IMR-90 (cell line): ENCODE data around the gene CLOCK. TPM values are rescaled to one million over a fixed set of nuclear protein-coding genes. Genes with fewer than 3 reads are reported as not detected.
A peak's percentile ranks its signal among the peaks of the same experiment; 100 is the strongest.

Experiments
- ATAC-seq: fragments of 200-7000 bp; cut with Tn5 transposase; 2 replicates; pipeline ENCODE4 v1.9.1; 2020; ENCODE audit warnings: low read depth, mild to moderate bottlenecking, moderate library complexity
- BruUV-seq: library from RNA; stranded (reverse); fragments of 400-500 nt; replicated peaks from 2 replicates; lab custom pipeline; 2021; lab: Mats Ljungman, UMichigan
- CTCF ChIA-PET: fragments of 300-600 bp; formaldehyde crosslinking; extraction: SDS; loops from one replicate; lab custom pipeline; 2021; ENCODE audit warnings: antibody characterized with exemption; lab: Yijun Ruan, JAX
- POLR2A ChIA-PET: fragments of 300-600 bp; sonication (Branson Sonifier 250); formaldehyde crosslinking; loops from one replicate; lab custom pipeline; 2022; ENCODE audit warnings: antibody characterized with exemption; ENCODE audit not compliant: unreplicated experiment; lab: Charles Lee
- DNase-seq: peaks from one replicate; pipeline ENCODE4 v3.0.0; 2013
- H2AFZ ChIP-seq: replicated peaks from 2 replicates; pipeline ENCODE3; 2013; ENCODE audit warnings: low read length, mild to moderate bottlenecking; ENCODE audit not compliant: poor library complexity
- H2AK5ac ChIP-seq: 2 replicates; pipeline ENCODE4 v1.6.1; 2013; ENCODE audit warnings: low read depth, low read length, inconsistent platforms
- H2AK9ac ChIP-seq: replicated peaks from 2 replicates; pipeline ENCODE3; 2013; ENCODE audit warnings: mild to moderate bottlenecking, low read depth, low read length, moderate library complexity; ENCODE audit not compliant: poor library complexity
- H2BK120ac ChIP-seq: 2 replicates; pipeline ENCODE4 v1.6.1; 2013; ENCODE audit warnings: low read depth, low read length, inconsistent platforms
- H2BK15ac ChIP-seq: 3 replicates; pipeline ENCODE4 v1.6.1; 2013; ENCODE audit warnings: low read depth, low read length, inconsistent platforms
- H2BK20ac ChIP-seq: 2 replicates; pipeline ENCODE4 v1.6.1; 2013; ENCODE audit warnings: low read depth, mild to moderate bottlenecking, inconsistent platforms, low read length, moderate library complexity
- H2BK5ac ChIP-seq: 2 replicates; pipeline ENCODE4 v1.6.1; 2013; ENCODE audit warnings: mild to moderate bottlenecking, low read depth, low read length, inconsistent platforms; ENCODE audit not compliant: poor library complexity, severe bottlenecking
- H3K14ac ChIP-seq: replicated peaks from 2 replicates; pipeline ENCODE4 v1.6.1; 2013; ENCODE audit warnings: low read depth, low read length, inconsistent platforms
- H3K18ac ChIP-seq: 2 replicates; pipeline ENCODE4 v1.6.1; 2013; ENCODE audit warnings: low read depth, low read length, control low read depth
- H3K23ac ChIP-seq: 2 replicates; pipeline ENCODE4 v1.6.1; 2013; ENCODE audit warnings: low read depth, low read length, inconsistent platforms
- H3K27ac ChIP-seq: 2 replicates; pipeline ENCODE4 v1.5.1; 2013; ENCODE audit warnings: mild to moderate bottlenecking, control low read depth, low read length; ENCODE audit not compliant: insufficient read depth
- H3K27me3 ChIP-seq: 2 replicates; pipeline ENCODE4 v1.6.1; 2013; ENCODE audit warnings: low read length; ENCODE audit not compliant: control insufficient read depth, insufficient read depth
- H3K36me3 ChIP-seq: 2 replicates; pipeline ENCODE4 v1.6.1; 2013; ENCODE audit warnings: low read length, mixed read lengths; ENCODE audit not compliant: control insufficient read depth, insufficient read depth
- H3K4ac ChIP-seq: 2 replicates; pipeline ENCODE4 v1.6.1; 2013; ENCODE audit warnings: low read depth, low read length, inconsistent platforms
- H3K4me1 ChIP-seq: 2 replicates; pipeline ENCODE4 v1.6.1; 2013; ENCODE audit warnings: low read length, mixed read lengths; ENCODE audit not compliant: control insufficient read depth, insufficient read depth
- H3K4me2 ChIP-seq: 2 replicates; pipeline ENCODE4 v1.6.1; 2013; ENCODE audit warnings: low read depth, mild to moderate bottlenecking, control low read depth, low read length, moderate library complexity
- H3K4me3 ChIP-seq: 2 replicates; pipeline ENCODE4 v1.5.1; 2013; ENCODE audit warnings: low read depth, mild to moderate bottlenecking, control low read depth, low read length, moderate library complexity; ENCODE audit not compliant: insufficient read depth
- H3K56ac ChIP-seq: 2 replicates; pipeline ENCODE4 v1.6.1; 2013; ENCODE audit warnings: low read length, inconsistent platforms; ENCODE audit not compliant: insufficient read depth; ENCODE audit errors: extremely low read depth
- H3K79me1 ChIP-seq, 2 experiments: 2 replicates each; pipeline ENCODE4 v1.6.1; 2013; ENCODE audit warnings: low read length in 2 of 2, inconsistent platforms in 1 of 2, low read depth in 1 of 2
- H3K9ac ChIP-seq: 2 replicates; pipeline ENCODE4 v1.6.1; 2013; ENCODE audit warnings: low read depth, low read length, control low read depth
- H3K9me1 ChIP-seq: 2 replicates; pipeline ENCODE4 v1.6.1; 2013; ENCODE audit warnings: low read length, inconsistent platforms; ENCODE audit not compliant: insufficient read depth
- H3K9me3 ChIP-seq: 2 replicates; pipeline ENCODE4 v1.6.1; 2013; ENCODE audit warnings: low read length; ENCODE audit not compliant: control insufficient read depth, insufficient read depth
- H4K20me1 ChIP-seq: 2 replicates; pipeline ENCODE4 v1.6.1; 2013; ENCODE audit warnings: low read length, inconsistent platforms; ENCODE audit not compliant: insufficient read depth
- H4K5ac ChIP-seq: 2 replicates; pipeline ENCODE4 v1.6.1; 2013; ENCODE audit warnings: mild to moderate bottlenecking, low read depth, low read length, control low read depth
- H4K8ac ChIP-seq, 2 experiments: 2 replicates each; pipeline ENCODE4 v1.6.1; 2013; ENCODE audit warnings: low read depth in 2 of 2, low read length in 2 of 2, control low read depth in 1 of 2, inconsistent platforms in 1 of 2
- H4K91ac ChIP-seq: 2 replicates; pipeline ENCODE4 v1.6.1; 2013; ENCODE audit warnings: low read depth, low read length, inconsistent platforms; ENCODE audit not compliant: insufficient read depth
- FOS ChIP-seq: fragments of 150-350 bp; IDR thresholded peaks from 2 replicates; pipeline ENCODE4 v1.6.1; 2016; ENCODE audit warnings: low read depth, low read length
- MAFK ChIP-seq: IDR thresholded peaks from 2 replicates; pipeline ENCODE4 v1.6.1; 2012; ENCODE audit warnings: low read depth, low read length, improper control_type of control experiment
- MAZ ChIP-seq: IDR thresholded peaks from 2 replicates; pipeline ENCODE4 v1.6.1; 2012; ENCODE audit warnings: low read depth, mild to moderate bottlenecking, low read length, improper control_type of control experiment, moderate library complexity, borderline replicate concordance
- MXI1 ChIP-seq: IDR thresholded peaks from 2 replicates; pipeline ENCODE4 v1.6.1; 2012; ENCODE audit warnings: low read depth, mild to moderate bottlenecking, low read length, moderate library complexity, borderline replicate concordance
- NFE2L2 ChIP-seq: fragments of 150-350 bp; IDR thresholded peaks from 2 replicates; pipeline ENCODE4 v1.6.1; 2016; ENCODE audit warnings: low read depth, mild to moderate bottlenecking, low read length
- POLR2A ChIP-seq: IDR thresholded peaks from 2 replicates; pipeline ENCODE4 v1.6.1; 2012; ENCODE audit warnings: mild to moderate bottlenecking, low read depth, low read length
- RAD21 ChIP-seq: IDR thresholded peaks from 2 replicates; pipeline ENCODE4 v1.6.1; 2012; ENCODE audit warnings: low read length, improper control_type of control experiment
- RFX5 ChIP-seq: IDR thresholded peaks from 2 replicates; pipeline ENCODE4 v1.8.0; 2012; ENCODE audit warnings: low read depth, mild to moderate bottlenecking, low read length, moderate library complexity
- SMC3 ChIP-seq: fragments of 150-350 bp; IDR thresholded peaks from 2 replicates; pipeline ENCODE4 v1.6.1; 2016; ENCODE audit warnings: low read depth, mild to moderate bottlenecking, antibody characterized with exemption, low read length, moderate library complexity
- USF2 ChIP-seq: fragments of 150-350 bp; IDR thresholded peaks from 2 replicates; pipeline ENCODE4 v1.6.1; 2017; ENCODE audit warnings: mild to moderate bottlenecking, antibody characterized with exemption, low read length, low read depth
- WGBS, 2 experiments: methylation state at CpG; one replicate each; pipeline versions ENCODE4 v1.1.5 to v1.1.7; 2013; ENCODE audit warnings: missing lambda C conversion rate in 2 of 2; ENCODE audit not compliant: insufficient read length in 1 of 2; ENCODE audit errors: extremely low coverage in 2 of 2; 5-methylcytosine and 5-hydroxymethylcytosine counted together
- dilution Hi-C: fragments of 300-500 bp; cut with HindIII; formaldehyde crosslinking; loops from one replicate; pipeline ENCODE4 v1.14.3; 2018; ENCODE audit warnings: low sequenced_read_pairs; ENCODE audit not compliant: unreplicated experiment
- in situ Hi-C: fragments of 300-500 bp; cut with MboI; formaldehyde crosslinking; loops from 3 replicates; pipeline ENCODE4 v1.14.3; 2019; ENCODE audit warnings: low sequenced_read_pairs, inconsistent platforms, mixed read lengths
- intact Hi-C: fragments of 100-400 bp; cut with micrococcal nuclease; formaldehyde crosslinking; loops from 2 replicates; pipeline ENCODE4 v1.10.0; 2022
- polyA plus RNA-seq, 3 experiments: library from polyadenylated mRNA; depleted of rRNA; stranded (reverse); fragments of >200 nt; gene quantifications; 2 replicates each; pipeline ENCODE4 v1.2.3, GENCODE V29; 2012; ENCODE audit warnings: low replicate concordance in 1 of 3
- total RNA-seq: library from RNA; depleted of rRNA; stranded (reverse); fragments of >200 nt; gene quantifications from 2 replicates; pipeline ENCODE4 v1.2.3, GENCODE V29; 2012
- TF ChIP-seq, protein P1 (sequence below): fragments of 150-350 bp; IDR thresholded peaks from 2 replicates; pipeline ENCODE4 v1.6.1; 2016; ENCODE audit warnings: low read depth, mild to moderate bottlenecking, low read length, moderate library complexity, borderline replicate concordance
- TF ChIP-seq, protein P2 (sequence below): conservative IDR thresholded peaks from 2 replicates; pipeline ENCODE4 v1.5.1; 2012; ENCODE audit warnings: mild to moderate bottlenecking, low read depth, low read length, improper control_type of control experiment

The CLOCK gene
- total and polyA plus RNA-seq, 2 of the 4 experiments (the other 2 are of a cell fraction) = 7.3 to 53.4 TPM

DNA sequence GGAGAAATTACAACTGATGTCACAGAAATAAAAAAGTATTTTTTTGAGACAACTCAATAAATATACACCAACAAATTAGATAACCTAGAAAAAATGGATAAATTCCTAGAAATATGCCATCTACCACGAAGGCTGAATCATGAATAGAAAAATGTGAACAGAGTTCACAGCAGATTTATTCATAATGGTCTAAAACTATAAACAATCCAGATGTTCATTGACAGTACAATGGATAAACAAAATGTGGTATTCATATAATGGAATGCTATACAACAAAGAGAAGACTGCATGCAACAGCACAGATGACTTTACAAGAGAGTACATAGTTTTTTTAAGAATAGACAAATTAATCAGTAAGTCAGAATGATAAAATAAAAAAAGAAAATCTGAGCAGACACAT lies 55.2 kb downstream of the CLOCK start:
- Histone ChIP-seq H3K4me3 (no peak overlapping the region), H2AFZ (no peak overlapping the region), H2BK5ac (peak overlapping the region; percentile 47), H2BK20ac (no peak overlapping the region), H3K27me3 (no peaks in the 10 kb centered on the region), H3K9ac (no peak overlapping the region), H3K27ac (no peak overlapping the region), H3K56ac (no peak overlapping the region), H3K4me2 (no peak overlapping the region), H3K14ac (no peak overlapping the region), H4K91ac (no peak overlapping the region), H4K20me1 (no peaks in the 10 kb centered on the region; the same call in 1 of the 2 replicates), H3K18ac (no peak overlapping the region), H3K79me1 (peaks cover 23 to 30% of the 10 kb centered on the region in 2 experiments), H3K4me1 (peaks cover 7% of the 10 kb centered on the region), H3K36me3 (peaks cover 2% of the 10 kb centered on the region), H4K5ac (no peak overlapping the region), H3K23ac (no peak overlapping the region), H2BK15ac (no peak overlapping the region), H2AK5ac (no peak overlapping the region), H3K9me1 (0 out of 2 replicates have a peak, but pooled peaks cover 3% of the 10 kb centered on the region), H3K4ac (no peak overlapping the region), H3K9me3 (peaks cover 2% of the 10 kb centered on the region), H2BK120ac (no peak overlapping the region), H4K8ac (no peak overlapping the region), H2AK9ac (no peak overlapping the region)
- no TSS peak for BruUV-seq
- WGBS, 2 experiments = no CpG with 5 or more reads among the region's 1 CpG
- in situ Hi-C loops = no loop called here
- intact Hi-C loops = loop anchor here (10.0 kb wide), 1 partner anchor 53 kb away; the partner anchor contains the start of gene CLOCK
- CTCF ChIA-PET = no interaction called here
- no peak for TF ChIP-seq POLR2A
- no peak for TF ChIP-seq RAD21
- TF ChIP-seq MXI1 = no peak
- no peak for TF ChIP-seq MAZ
- TF ChIP-seq, protein P1, sequence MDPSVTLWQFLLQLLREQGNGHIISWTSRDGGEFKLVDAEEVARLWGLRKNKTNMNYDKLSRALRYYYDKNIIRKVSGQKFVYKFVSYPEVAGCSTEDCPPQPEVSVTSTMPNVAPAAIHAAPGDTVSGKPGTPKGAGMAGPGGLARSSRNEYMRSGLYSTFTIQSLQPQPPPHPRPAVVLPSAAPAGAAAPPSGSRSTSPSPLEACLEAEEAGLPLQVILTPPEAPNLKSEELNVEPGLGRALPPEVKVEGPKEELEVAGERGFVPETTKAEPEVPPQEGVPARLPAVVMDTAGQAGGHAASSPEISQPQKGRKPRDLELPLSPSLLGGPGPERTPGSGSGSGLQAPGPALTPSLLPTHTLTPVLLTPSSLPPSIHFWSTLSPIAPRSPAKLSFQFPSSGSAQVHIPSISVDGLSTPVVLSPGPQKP = no peak
- TF ChIP-seq MAFK = no peak
- no peak for TF ChIP-seq NFE2L2
- no peak for TF ChIP-seq RFX5
- no peak for TF ChIP-seq SMC3
- TF ChIP-seq FOS = no peak
- TF ChIP-seq, protein P2, sequence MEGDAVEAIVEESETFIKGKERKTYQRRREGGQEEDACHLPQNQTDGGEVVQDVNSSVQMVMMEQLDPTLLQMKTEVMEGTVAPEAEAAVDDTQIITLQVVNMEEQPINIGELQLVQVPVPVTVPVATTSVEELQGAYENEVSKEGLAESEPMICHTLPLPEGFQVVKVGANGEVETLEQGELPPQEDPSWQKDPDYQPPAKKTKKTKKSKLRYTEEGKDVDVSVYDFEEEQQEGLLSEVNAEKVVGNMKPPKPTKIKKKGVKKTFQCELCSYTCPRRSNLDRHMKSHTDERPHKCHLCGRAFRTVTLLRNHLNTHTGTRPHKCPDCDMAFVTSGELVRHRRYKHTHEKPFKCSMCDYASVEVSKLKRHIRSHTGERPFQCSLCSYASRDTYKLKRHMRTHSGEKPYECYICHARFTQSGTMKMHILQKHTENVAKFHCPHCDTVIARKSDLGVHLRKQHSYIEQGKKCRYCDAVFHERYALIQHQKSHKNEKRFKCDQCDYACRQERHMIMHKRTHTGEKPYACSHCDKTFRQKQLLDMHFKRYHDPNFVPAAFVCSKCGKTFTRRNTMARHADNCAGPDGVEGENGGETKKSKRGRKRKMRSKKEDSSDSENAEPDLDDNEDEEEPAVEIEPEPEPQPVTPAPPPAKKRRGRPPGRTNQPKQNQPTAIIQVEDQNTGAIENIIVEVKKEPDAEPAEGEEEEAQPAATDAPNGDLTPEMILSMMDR = no peak
- TF ChIP-seq USF2 = no peak
- dilution Hi-C loops = no loop called here
- POLR2A ChIA-PET = interaction anchor here (0.6 kb wide), 1 partner anchor 438 kb away, joined by 10 read pairs; no protein-coding TSS in a partner anchor
- ATAC-seq (peak; percentile 85), DNase-seq (peak; percentile 76)
